ENCODE measurements around the gene LGALS8. TPM values are rescaled to one million over a fixed set of nuclear protein-coding genes. Genes with fewer than 3 reads are reported as not detected.

LGALS8 gene
- total RNA-seq, 4 donors from 2014 or later = 59.2 to 98.2 (median 78.7) TPM

GRCh38 chr1:236489710-236490377, 33.9 kb upstream of the LGALS8 start:
- H3K9me3 ChIP-seq = no peaks in the 10 kb centered on the region
- no peaks in the 10 kb centered on the region for H3K27me3 ChIP-seq
- no peak overlapping the region for H3K27ac ChIP-seq
- DNase-seq = no peak
- no peaks in the 10 kb centered on the region for H3K36me3 ChIP-seq
- no peaks in the 10 kb centered on the region for H3K4me1 ChIP-seq
- TF ChIP-seq CTCF (IDR thresholded peaks at IDR 0.05) (peak; percentile 19 to 71 (median 64)), POLR2A (IDR thresholded peaks at IDR 0.05) (no peak)
- no peak overlapping the region for H3K4me3 ChIP-seq

GRCh38 chr1:236491469-236492136, 32.2 kb upstream of the LGALS8 start:
- no peak for DNase-seq
- Histone ChIP-seq H3K36me3 (no peaks in the 10 kb centered on the region), H3K27me3 (no peaks in the 10 kb centered on the region), H3K4me1 (no peaks in the 10 kb centered on the region), H3K9me3 (no peaks in the 10 kb centered on the region), H3K4me3 (no peak overlapping the region), H3K27ac (no peak overlapping the region)
- TF ChIP-seq CTCF (IDR thresholded peaks at IDR 0.05) = no peak
- TF ChIP-seq POLR2A (IDR thresholded peaks at IDR 0.05) = no peak

- Histone ChIP-seq H3K27ac (no peak overlapping the region), H3K4me1 (no peaks in the 10 kb centered on the region), H3K9me3 (no peaks in the 10 kb centered on the region), H3K36me3 (no peaks in the 10 kb centered on the region), H3K4me3 (no peak overlapping the region), H3K27me3 (no peaks in the 10 kb centered on the region)
- DNase-seq = no peak
- TF ChIP-seq CTCF (IDR thresholded peaks at IDR 0.05) (no peak), POLR2A (IDR thresholded peaks at IDR 0.05) (no peak)
Measured at GRCh38 chr1:236492378-236492777, 31.4 kb upstream of the LGALS8 start.

- Histone ChIP-seq H3K27ac (no peak overlapping the region), H3K27me3 (no peaks in the 10 kb centered on the region), H3K4me3 (no peak overlapping the region), H3K36me3 (no peaks in the 10 kb centered on the region), H3K9me3 (no peaks in the 10 kb centered on the region), H3K4me1 (no peaks in the 10 kb centered on the region)
- DNase-seq = no peak
- TF ChIP-seq CTCF (IDR thresholded peaks at IDR 0.05) (no peak), POLR2A (IDR thresholded peaks at IDR 0.05) (no peak)
Measured at GRCh38 chr1:236494082-236494481, 29.7 kb upstream of the LGALS8 start.

- no peak overlapping the region for H3K27ac ChIP-seq
- no peak for DNase-seq
- no peak overlapping the region for H3K4me3 ChIP-seq
- no peaks in the 10 kb centered on the region for H3K36me3 ChIP-seq
- TF ChIP-seq POLR2A (IDR thresholded peaks at IDR 0.05) (no peak), CTCF (IDR thresholded peaks at IDR 0.05) (no peak)
- H3K9me3 ChIP-seq = no peaks in the 10 kb centered on the region
- H3K27me3 ChIP-seq = no peaks in the 10 kb centered on the region
- H3K4me1 ChIP-seq = no peaks in the 10 kb centered on the region
Measured at GRCh38 chr1:236494586-236495466, 29.0 kb upstream of the LGALS8 start.
